GM12878 (cell line): ENCODE data around the gene DACH1. TPM values are rescaled to one million over a fixed set of nuclear protein-coding genes. Genes with fewer than 3 reads are reported as not detected.

Source experiments
- ATAC-seq: fragments of 200-7000 bp; cut with Tn5 transposase; 3 replicates; pipeline ENCODE4 v1.9.1; 2020; ENCODE audit warnings: mild to moderate bottlenecking, moderate library complexity
- BruUV-seq: library from RNA; stranded (reverse); fragments of 400-500 nt; replicated peaks from 2 replicates; lab custom pipeline; 2021; lab: Mats Ljungman, UMichigan
- CTCF ChIA-PET: fragments of 300-600 bp; sonication (Branson Sonifier 250); formaldehyde crosslinking; extraction: SDS; loops from one replicate; lab custom pipeline; 2021; ENCODE audit warnings: inconsistent platforms; lab: Yijun Ruan, JAX
- POLR2A ChIA-PET: fragments of 350-600 bp; formaldehyde crosslinking; extraction: SDS; loops from one replicate; lab custom pipeline; 2021; ENCODE audit warnings: inconsistent platforms; lab: Charles Lee
- RAD21 ChIA-PET: fragments of 300-600 bp; sonication (Branson Sonifier 250); formaldehyde crosslinking; loops from one replicate; lab custom pipeline; 2023; ENCODE audit warnings: antibody characterized with exemption; ENCODE audit not compliant: unreplicated experiment; lab: Charles Lee
- SMC1A ChIA-PET: fragments of 300-600 bp; sonication (Branson Sonifier 250); formaldehyde crosslinking; loops from one replicate; lab custom pipeline; 2023; ENCODE audit not compliant: unreplicated experiment, uncharacterized antibody; lab: Charles Lee
- DNase-seq: peaks from one replicate; pipeline ENCODE4 v3.0.0-alpha.2; 2011; ENCODE audit warnings: low read depth, low spot score
- FAIRE-seq: peaks from 3 replicates; lab custom pipeline; 2011; peaks lifted over from hg19 to GRCh38; lab: Jason Lieb, UNC
- H2AFZ ChIP-seq: 2 replicates; pipeline ENCODE4 v1.6.0; 2011; ENCODE audit warnings: low read depth, low read length, control low read depth; ENCODE audit not compliant: control insufficient read depth
- H3K27ac ChIP-seq: 2 replicates; pipeline ENCODE4 v1.5.1; 2011; ENCODE audit warnings: control low read depth; ENCODE audit not compliant: control insufficient read depth, insufficient read depth
- H3K27me3 ChIP-seq, 2 experiments: replicated peaks in 1 of 2; 2 replicates each; pipeline versions ENCODE4 v1.6.0 to v1.6.1; 2011; ENCODE audit warnings: low read length in 1 of 2; ENCODE audit not compliant: control insufficient read depth in 2 of 2, insufficient read depth in 2 of 2
- H3K36me3 ChIP-seq, 2 experiments: 2 replicates each; pipeline ENCODE4 v1.5.1; 2011; ENCODE audit warnings: low read length in 1 of 2; ENCODE audit not compliant: control insufficient read depth in 2 of 2, insufficient read depth in 2 of 2
- H3K4me1 ChIP-seq: 2 replicates; pipeline ENCODE4 v1.6.1; 2011; ENCODE audit warnings: mild to moderate bottlenecking, low read length, moderate library complexity, mixed read lengths; ENCODE audit not compliant: control insufficient read depth, insufficient read depth
- H3K4me2 ChIP-seq: 2 replicates; pipeline ENCODE4 v1.6.0; 2011; ENCODE audit warnings: control low read depth; ENCODE audit not compliant: control insufficient read depth, insufficient read depth
- H3K4me3 ChIP-seq: fragments of 200-600 bp; sonication (generic); 2 replicates; pipeline ENCODE4 v1.5.1; 2016
- H3K79me2 ChIP-seq: 2 replicates; pipeline ENCODE4 v1.6.0; 2011; ENCODE audit warnings: low read length; ENCODE audit not compliant: control insufficient read depth, insufficient read depth
- H3K9ac ChIP-seq: 2 replicates; pipeline ENCODE4 v1.8.0; 2011; ENCODE audit warnings: low read length, control low read depth, mixed read lengths; ENCODE audit not compliant: control insufficient read depth, insufficient read depth
- H3K9me3 ChIP-seq: replicated peaks from 3 replicates; pipeline ENCODE4 v1.5.1; 2011; ENCODE audit warnings: mild to moderate bottlenecking, low read length; ENCODE audit not compliant: control insufficient read depth, insufficient read depth
- H4K20me1 ChIP-seq: 2 replicates; pipeline ENCODE4 v1.6.0; 2011; ENCODE audit not compliant: control insufficient read depth, insufficient read depth
- ATF3 ChIP-seq: IDR thresholded peaks from 2 replicates; pipeline ENCODE4 v1.6.1; 2011; ENCODE audit warnings: low read depth, mild to moderate bottlenecking, low read length, moderate library complexity, borderline replicate concordance; ENCODE audit errors: extremely low read depth
- BCLAF1 ChIP-seq: fragments of 450-650 bp; IDR thresholded peaks from 2 replicates; pipeline ENCODE4 v1.6.1; 2017; ENCODE audit warnings: antibody characterized with exemption, mild to moderate bottlenecking, moderate library complexity
- EP300 ChIP-seq, 2 experiments: fragments of 150-350 bp in 1 of 2; IDR thresholded peaks; 2 replicates each; pipeline ENCODE4 v1.6.1; 2011 to 2012; ENCODE audit warnings: low read depth in 2 of 2, low read length in 2 of 2, borderline replicate concordance in 1 of 2, improper control_type of control experiment in 1 of 2, inconsistent platforms in 1 of 2; ENCODE audit not compliant: control insufficient read depth in 1 of 2
- FOS ChIP-seq: IDR thresholded peaks from 3 replicates; pipeline ENCODE4 v1.6.1; 2011; ENCODE audit warnings: borderline replicate concordance; ENCODE audit not compliant: insufficient read length; ENCODE audit errors: extremely low read depth
- NFIC ChIP-seq: IDR thresholded peaks from 2 replicates; pipeline ENCODE4 v1.6.1; 2012; ENCODE audit warnings: low read depth, mild to moderate bottlenecking, inconsistent platforms, low read length, moderate library complexity
- NFYB ChIP-seq: IDR thresholded peaks from 2 replicates; pipeline ENCODE4 v1.6.1; 2011; ENCODE audit warnings: low read depth, mild to moderate bottlenecking, low read length, improper control_type of control experiment, moderate library complexity; ENCODE audit not compliant: insufficient read depth
- NR2F1 ChIP-seq: fragments of 450-650 bp; conservative IDR thresholded peaks from 2 replicates; pipeline ENCODE4 v1.6.1; 2017; ENCODE audit warnings: mild to moderate bottlenecking
- NRF1 ChIP-seq: conservative IDR thresholded peaks from 2 replicates; pipeline ENCODE4 v1.6.1; 2011; ENCODE audit warnings: mild to moderate bottlenecking, low read depth, low read length, improper control_type of control experiment
- PML ChIP-seq: IDR thresholded peaks from 2 replicates; pipeline ENCODE4 v1.6.1; 2012; ENCODE audit warnings: low read length, inconsistent platforms
- SMAD5 ChIP-seq: IDR thresholded peaks from 2 replicates; pipeline ENCODE4 v1.6.1; 2016; ENCODE audit warnings: antibody characterized with exemption, low read depth
- SREBF2 ChIP-seq: IDR thresholded peaks from 2 replicates; pipeline ENCODE4 v1.6.1; 2012; ENCODE audit warnings: mild to moderate bottlenecking, low read length
- SUZ12 ChIP-seq: fragments of 200-600 bp; sonication (generic); IDR thresholded peaks from one replicate; pipeline ENCODE4 v1.6.1; 2018; ENCODE audit warnings: antibody characterized with exemption, mild to moderate bottlenecking; ENCODE audit not compliant: unreplicated experiment
- USF2 ChIP-seq: IDR thresholded peaks from 2 replicates; pipeline ENCODE4 v1.6.1; 2011; ENCODE audit warnings: low read depth, low read length, improper control_type of control experiment, borderline replicate concordance
- WRNIP1 ChIP-seq: IDR thresholded peaks from 2 replicates; pipeline ENCODE4 v1.6.1; 2011; ENCODE audit warnings: low read depth, low read length, improper control_type of control experiment, borderline replicate concordance
- ZBED1 ChIP-seq: IDR thresholded peaks from 2 replicates; pipeline ENCODE4 v1.6.1; 2016; ENCODE audit warnings: borderline replicate concordance
- ZSCAN29 ChIP-seq: fragments of 450-650 bp; IDR thresholded peaks from 2 replicates; pipeline ENCODE4 v1.6.1; 2017; ENCODE audit warnings: mild to moderate bottlenecking, moderate library complexity
- WGBS: methylation state at CpG from one replicate; pipeline ENCODE4 v1.1.6; 2016; ENCODE audit warnings: low lambda C conversion rate; ENCODE audit not compliant: insufficient replicate concordance, insufficient coverage; ENCODE audit errors: missing lambda C conversion rate; 5-methylcytosine and 5-hydroxymethylcytosine counted together
- in situ Hi-C: fragments of 300-500 bp; cut with MboI; formaldehyde crosslinking; loops from 9 replicates; pipeline ENCODE4 v1.14.3; 2018; ENCODE audit warnings: mixed read lengths
- intact Hi-C: fragments of 100-400 bp; cut with micrococcal nuclease; formaldehyde crosslinking; loops from one replicate; pipeline ENCODE4 v1.14.2; 2022; ENCODE audit not compliant: unreplicated experiment
- polyA plus RNA-seq, 11 experiments: library from polyadenylated mRNA; depleted of rRNA in 4 of 11; unstranded in 6 of 11; stranded (reverse) in 5 of 11; fragments of >200 nt; fragmentation: Nextera tagmentation in 4 of 11; fragmentation: Illumina TruSeq in 1 of 11; extraction: Ambion mirVana in 4 of 11; extraction: Trizol in 1 of 11; gene quantifications; 1 replicate in 1 of 11; 2 replicates in 10 of 11; pipeline versions ENCODE4 v1.2.1 to v1.2.3, GENCODE V29; 2011 to 2016; ENCODE audit warnings: inconsistent platforms in 2 of 11, missing spikeins in 2 of 11, low read depth in 1 of 11
- total RNA-seq, 4 experiments: library from RNA; depleted of rRNA in 3 of 4; stranded (reverse); fragments of >200 nt in 3 of 4; fragmentation: Illumina TruSeq in 1 of 4; extraction: Trizol in 1 of 4; gene quantifications; 2 replicates each; pipeline versions ENCODE4 v1.2.1 to v1.2.3, GENCODE V29; 2013 to 2021

DACH1 gene
- total and polyA plus RNA-seq, 10 of the 15 experiments (the other 5 are each of a cell fraction or from before 2014, with no cell fraction given) = 0.05 TPM; not detected in 9

- Histone ChIP-seq H3K27ac (no peak overlapping the region), H2AFZ (no peak overlapping the region), H3K27me3 (no peaks in the 10 kb centered on the region; a peak in 1 of 4 replicates), H3K9me3 (no peaks in the 10 kb centered on the region), H3K9ac (no peak overlapping the region), H3K4me1 (no peaks in the 10 kb centered on the region), H4K20me1 (no peaks in the 10 kb centered on the region), H3K4me3 (no peak overlapping the region), H3K4me2 (no peak overlapping the region), H3K36me3 (no peaks in the 10 kb centered on the region), H3K79me2 (no peaks in the 10 kb centered on the region)
- CTCF ChIA-PET = interaction anchor here (1.1 kb wide), 1 partner anchor 11 kb away, joined by 3 read pairs; no protein-coding TSS in a partner anchor
- in situ Hi-C loops = no loop called here
- 83% methylated on average over 3 of the region's 3 CpGs for whole genome bisulfite sequencing
- intact Hi-C loops = no loop called here
- ATAC-seq = no peak
- POLR2A ChIA-PET = no interaction called here
- TF ChIP-seq WRNIP1 (no peak), SREBF2 (no peak), SMAD5 (no peak), BCLAF1 (no peak), NR2F1 (no peak), NFYB (no peak), SUZ12 (no peak), EP300 (IDR thresholded peaks at IDR 0.05; ENCODE audit: borderline replicate concordance in 1 of 2, control insufficient read depth in 1 of 2, low read depth in 2 of 2, low read length in 2 of 2) (no peak), NFIC (no peak), NRF1 (no peak), PML (no peak), ATF3 (no peak), ZBED1 (no peak), ZSCAN29 (no peak), USF2 (no peak), FOS (no peak)
- no peak for FAIRE-seq
- no peak for DNase-seq
- SMC1A ChIA-PET = interaction anchor here (1.2 to 2.0 kb wide), 2 partner anchors 10 to 50 kb away, joined by 3 to 5 read pairs; no protein-coding TSS in a partner anchor
- RAD21 ChIA-PET = no interaction called here
- BruUV-seq = no TSS peak
Observed at GRCh38 chr13:71489041-71489440, 378.0 kb downstream of the DACH1 start.
